Ascending aorta (tissue), 2 donors: ENCODE results near the gene MEPE. TPM values are rescaled to one million over a fixed set of nuclear protein-coding genes. Genes with fewer than 3 reads are reported as not detected.
A peak's percentile ranks its signal among the peaks of the same experiment; 100 is the strongest.
"Not testable (repeated sequence)": the region's sequence is repeated elsewhere in the genome, so short reads cannot be mapped to it uniquely, and the experiment has no call there.

Experiments
- DNase-seq, 2 donors: peaks; one replicate each; pipeline ENCODE4 v3.0.0-alpha.2; 2019; ENCODE audit warnings: low spot score in 2 of 2
- H3K27ac ChIP-seq, 2 donors: fragments of 200-600 bp; sonication (generic); one replicate each; pipeline ENCODE4 v1.5.1; 2016 to 2017; ENCODE audit warnings: mild to moderate bottlenecking in 1 of 2
- H3K27me3 ChIP-seq: fragments of 200-600 bp; sonication (generic); one replicate; pipeline ENCODE4 v1.5.1; 2017
- H3K36me3 ChIP-seq, 2 donors: fragments of 200-600 bp; sonication (generic); one replicate each; pipeline ENCODE4 v1.5.1; 2016
- H3K4me1 ChIP-seq, 2 donors: fragments of 200-600 bp; sonication (generic); one replicate each; pipeline ENCODE4 v1.5.1; 2016 to 2017; ENCODE audit warnings: mild to moderate bottlenecking in 1 of 2
- H3K4me3 ChIP-seq, 2 donors: fragments of 200-600 bp; sonication (generic); one replicate each; pipeline ENCODE4 v1.5.1; 2016 to 2017; ENCODE audit warnings: mild to moderate bottlenecking in 1 of 2
- H3K9me3 ChIP-seq, 2 donors: fragments of 200-600 bp; sonication (generic); one replicate each; pipeline ENCODE4 v1.5.1; 2016
- CTCF ChIP-seq, 3 experiments: fragments of 200-600 bp in 2 of 3; fragments of 450-650 bp in 1 of 3; sonication (generic) in 2 of 3; IDR thresholded peaks; one replicate each; pipeline ENCODE4 v1.5.1; 2016 to 2019; ENCODE audit warnings: antibody characterized with exemption in 3 of 3, mild to moderate bottlenecking in 1 of 3, moderate library complexity in 1 of 3
- intact Hi-C: fragments of 100-400 bp; cut with DNase I; formaldehyde crosslinking; loops from one replicate; pipeline ENCODE4 v1.15.1; 2023
- total RNA-seq: library from RNA; depleted of rRNA; stranded (reverse); fragments of >200 nt; gene quantifications from one replicate; pipeline ENCODE4 v1.1.0, GENCODE V29; 2016

Gene MEPE
- total RNA-seq, 1 donor from 2014 or later: not detected

GRCh38 chr4:87882861-87883260 lies 50.1 kb downstream of the MEPE start:
- Histone ChIP-seq H3K27me3 (no peaks in the 10 kb centered on the region), H3K9me3 (no peaks in the 10 kb centered on the region), H3K36me3 (no peaks in the 10 kb centered on the region), H3K27ac (no peak overlapping the region), H3K4me3 (no peak overlapping the region), H3K4me1 (no peaks in the 10 kb centered on the region)
- intact Hi-C loops: no loop called here
- no peak for DNase-seq
- TF ChIP-seq CTCF (IDR thresholded peaks at IDR 0.05): no peak

GRCh38 chr4:87884976-87885549 lies 52.3 kb downstream of the MEPE start:
- Histone ChIP-seq H3K36me3 (no peaks in the 10 kb centered on the region), H3K9me3 (no peaks in the 10 kb centered on the region), H3K27ac (peak overlapping the region in 1 of 2 donors; percentile 32), H3K4me3 (no peak overlapping the region), H3K4me1 (no peaks in the 10 kb centered on the region), H3K27me3 (no peaks in the 10 kb centered on the region)
- intact Hi-C loops: no loop called here
- no peak for DNase-seq
- TF ChIP-seq CTCF (IDR thresholded peaks at IDR 0.05): no peak

GRCh38 chr4:87886083-87886482 lies 53.3 kb downstream of the MEPE start:
- H3K4me3 ChIP-seq: no peak overlapping the region
- H3K4me1 ChIP-seq: no peaks in the 10 kb centered on the region
- H3K9me3 ChIP-seq: no peaks in the 10 kb centered on the region
- no peak for DNase-seq
- no peaks in the 10 kb centered on the region for H3K36me3 ChIP-seq
- H3K27me3 ChIP-seq: no peaks in the 10 kb centered on the region
- no peak for TF ChIP-seq CTCF (IDR thresholded peaks at IDR 0.05)
- no peak overlapping the region for H3K27ac ChIP-seq
- intact Hi-C loops: no loop called here

GRCh38 chr4:87890753-87891152 lies 58.0 kb downstream of the MEPE start:
- H3K9me3 ChIP-seq, H3K36me3 ChIP-seq, H3K4me1 ChIP-seq, H3K27ac ChIP-seq, H3K27me3 ChIP-seq, DNase-seq, intact Hi-C loops, H3K4me3 ChIP-seq: not testable (repeated sequence)

GRCh38 chr4:87895964-87896621 lies 63.3 kb downstream of the MEPE start:
- no peak overlapping the region for H3K4me3 ChIP-seq
- no peaks in the 10 kb centered on the region for H3K27me3 ChIP-seq
- H3K27ac ChIP-seq: no peak overlapping the region
- no peaks in the 10 kb centered on the region for H3K4me1 ChIP-seq
- peak; percentile 23 to 72 for DNase-seq
- intact Hi-C loops: no loop called here
- TF ChIP-seq CTCF (IDR thresholded peaks at IDR 0.05): no peak
- H3K36me3 ChIP-seq: no peaks in the 10 kb centered on the region
- no peaks in the 10 kb centered on the region for H3K9me3 ChIP-seq

Other genes with a start within 250 kb of the MEPE start
- not detected for gene DSPP, start 224.4 kb upstream of the MEPE start, total RNA-seq
- not detected for gene DMP1, start 182.7 kb upstream of the MEPE start, total RNA-seq
- gene IBSP, start 33.4 kb upstream of the MEPE start, total RNA-seq: not detected
- 0.75 TPM for gene SPP1, start 142.7 kb downstream of the MEPE start, total RNA-seq
- 119 TPM for gene PKD2, start 174.7 kb downstream of the MEPE start, total RNA-seq